ENCODE results near the gene KLHL4. TPM values are rescaled to one million over a fixed set of nuclear protein-coding genes. Genes with fewer than 3 reads are reported as not detected.

Gene KLHL4
- total and polyA plus RNA-seq, 2 donors (not counting 1 experiment from before 2014, with no cell fraction given) = not detected

GRCh38 chrX:87664381-87664780 is 146.8 kb downstream of the KLHL4 start:
- POLR2A ChIA-PET = no interaction called here
- ATAC-seq (ENCODE audit: low read depth) (no peak), DNase-seq (no peak)
- H3K4me2 ChIP-seq (replicated peaks; ENCODE audit: low read depth, low read length, poor library complexity, severe bottlenecking) = no peak overlapping the region
- H3K9me3 ChIP-seq (ENCODE audit: control extremely low read depth in 1 of 3, control insufficient read depth in 2 of 3, insufficient read depth in 1 of 3, low read length in 2 of 3) = no peaks in the 10 kb centered on the region
- intact Hi-C loops (cut with micrococcal nuclease) = no loop called here
- H2AFZ ChIP-seq (ENCODE audit: insufficient read depth, low read depth, low read length, poor library complexity, severe bottlenecking) = no peak overlapping the region
- H3K27ac Mint-ChIP-seq = no peak overlapping the region
- no peaks in the 10 kb centered on the region for H3K9me3 Mint-ChIP-seq (ENCODE audit: insufficient read depth)
- H3K4me3 ChIP-seq (ENCODE audit: control extremely low read depth in 1 of 5, extremely low read depth in 1 of 5, insufficient read depth in 1 of 5, low read depth in 2 of 5, low read length in 4 of 5) = no peak overlapping the region
- no peak overlapping the region for H3K27ac ChIP-seq (ENCODE audit: low read length in 2 of 2)
- H3K4me1 ChIP-seq (ENCODE audit: control insufficient read depth in 2 of 2, insufficient read depth in 2 of 2, low read length in 2 of 2) = no peaks in the 10 kb centered on the region
- H3K27me3 ChIP-seq (replicated peaks in 1 of 4; ENCODE audit: control extremely low read depth in 1 of 4, control insufficient read depth in 3 of 4, insufficient read depth in 4 of 4, low read length in 3 of 4) = no peaks in the 10 kb centered on the region
- H3K9ac ChIP-seq (ENCODE audit: low read length) = no peak overlapping the region
- H3K4me3 Mint-ChIP-seq = no peak overlapping the region
- H3K4me1 Mint-ChIP-seq = no peaks in the 10 kb centered on the region
- WGBS (ENCODE audit: insufficient coverage) = no CpG with 5 or more reads among the region's 2 CpGs
- H4K20me1 ChIP-seq (ENCODE audit: control insufficient read depth, insufficient read depth, low read length, poor library complexity, severe bottlenecking) = no peaks in the 10 kb centered on the region
- TF ChIP-seq EZH2 (IDR thresholded peaks at IDR 0.05; ENCODE audit: borderline replicate concordance, insufficient read depth, low read depth, low read length, poor library complexity, severe bottlenecking) (no peak), CTCF (IDR thresholded peaks at IDR 0.05) (no peak)
- H3K27me3 Mint-ChIP-seq = no peaks in the 10 kb centered on the region
- no peaks in the 10 kb centered on the region for H3K79me2 ChIP-seq (ENCODE audit: control insufficient read depth, insufficient read depth, low read length)
- CTCF ChIA-PET = no interaction called here
- H3K36me3 ChIP-seq (replicated peaks in 1 of 2; ENCODE audit: control extremely low read depth in 1 of 2, control insufficient read depth in 1 of 2, extremely low read depth in 1 of 2, insufficient read depth in 2 of 2, low read length in 1 of 2) = no peaks in the 10 kb centered on the region

GRCh38 chrX:87679849-87680248 is 162.2 kb downstream of the KLHL4 start:
- no peaks in the 10 kb centered on the region for H3K9me3 Mint-ChIP-seq (ENCODE audit: insufficient read depth)
- Histone ChIP-seq H4K20me1 (ENCODE audit: control insufficient read depth, insufficient read depth, low read length, poor library complexity, severe bottlenecking) (no peaks in the 10 kb centered on the region), H2AFZ (ENCODE audit: insufficient read depth, low read depth, low read length, poor library complexity, severe bottlenecking) (no peak overlapping the region), H3K9me3 (ENCODE audit: control extremely low read depth in 1 of 3, control insufficient read depth in 2 of 3, insufficient read depth in 1 of 3, low read length in 2 of 3) (no peaks in the 10 kb centered on the region), H3K4me2 (replicated peaks; ENCODE audit: low read depth, low read length, poor library complexity, severe bottlenecking) (no peak overlapping the region), H3K36me3 (replicated peaks in 1 of 2; ENCODE audit: control extremely low read depth in 1 of 2, control insufficient read depth in 1 of 2, extremely low read depth in 1 of 2, insufficient read depth in 2 of 2, low read length in 1 of 2) (no peaks in the 10 kb centered on the region), H3K79me2 (ENCODE audit: control insufficient read depth, insufficient read depth, low read length) (no peaks in the 10 kb centered on the region), H3K27ac (ENCODE audit: low read length in 2 of 2) (no peak overlapping the region), H3K4me3 (ENCODE audit: control extremely low read depth in 1 of 5, extremely low read depth in 1 of 5, insufficient read depth in 1 of 5, low read depth in 2 of 5, low read length in 4 of 5) (no peak overlapping the region), H3K27me3 (replicated peaks in 1 of 4; ENCODE audit: control extremely low read depth in 1 of 4, control insufficient read depth in 3 of 4, insufficient read depth in 4 of 4, low read length in 3 of 4) (no peaks in the 10 kb centered on the region), H3K4me1 (ENCODE audit: control insufficient read depth in 2 of 2, insufficient read depth in 2 of 2, low read length in 2 of 2) (no peaks in the 10 kb centered on the region), H3K9ac (ENCODE audit: low read length) (no peak overlapping the region)
- ChIA-PET CTCF (no interaction called here), POLR2A (no interaction called here)
- ATAC-seq (ENCODE audit: low read depth) (no peak), DNase-seq (no peak)
- H3K27ac Mint-ChIP-seq = no peak overlapping the region
- H3K4me1 Mint-ChIP-seq = no peaks in the 10 kb centered on the region
- no peak for TF ChIP-seq EZH2 (IDR thresholded peaks at IDR 0.05; ENCODE audit: borderline replicate concordance, insufficient read depth, low read depth, low read length, poor library complexity, severe bottlenecking)
- no peak for TF ChIP-seq CTCF (IDR thresholded peaks at IDR 0.05)
- H3K27me3 Mint-ChIP-seq = no peaks in the 10 kb centered on the region
- intact Hi-C loops (cut with micrococcal nuclease) = no loop called here
- H3K4me3 Mint-ChIP-seq = no peak overlapping the region
- no CpG with 5 or more reads among the region's 1 CpG for WGBS (ENCODE audit: insufficient coverage)
